WTC11 (cell line): ENCODE results near the gene TMEM167A. TPM values are rescaled to one million over a fixed set of nuclear protein-coding genes. Genes with fewer than 3 reads are reported as not detected.

Experiments
- ATAC-seq: fragments of 200-7000 bp; cut with Tn5 transposase; 2 replicates; pipeline ENCODE4 v1.10.0; 2021; ENCODE audit warnings: mild to moderate bottlenecking, moderate library complexity
- CTCF ChIA-PET: fragments of 300-600 bp; sonication (Branson Sonifier 250); formaldehyde crosslinking; loops from one replicate; lab custom pipeline; 2021; ENCODE audit warnings: antibody characterized with exemption; lab: Charles Lee
- POLR2A ChIA-PET: fragments of 350-600 bp; sonication (Branson Sonifier 250); formaldehyde crosslinking; loops from one replicate; lab custom pipeline; 2021; ENCODE audit warnings: antibody characterized with exemption; lab: Charles Lee
- DNase-seq: peaks from one replicate; pipeline ENCODE4 v3.0.0; 2021; ENCODE audit warnings: low spot score
- H3K27ac Mint-ChIP-seq: 2 replicates; pipeline ENCODE4 v1.8.0; 2021; ENCODE audit warnings: mixed read lengths
- H3K27me3 Mint-ChIP-seq: 2 replicates; pipeline ENCODE4 v1.8.0; 2021; ENCODE audit warnings: low read depth, mild to moderate bottlenecking, moderate library complexity, mixed read lengths
- H3K36me3 Mint-ChIP-seq: 2 replicates; pipeline ENCODE4 v1.8.0; 2021; ENCODE audit warnings: mixed read lengths
- H3K4me1 Mint-ChIP-seq: 2 replicates; pipeline ENCODE4 v1.8.0; 2022; ENCODE audit warnings: mixed read lengths
- H3K4me3 Mint-ChIP-seq: 2 replicates; pipeline ENCODE4 v1.8.0; 2021; ENCODE audit warnings: mild to moderate bottlenecking, moderate library complexity, mixed read lengths
- H3K9me3 Mint-ChIP-seq: 2 replicates; pipeline ENCODE4 v1.8.0; 2021; ENCODE audit warnings: mixed read lengths
- CBFB ChIP-seq: sonication (generic); formaldehyde crosslinking; IDR thresholded peaks from 2 replicates; pipeline ENCODE4 v1.8.1; 2022; ENCODE audit warnings: mild to moderate bottlenecking, low read depth, missing genetic modification reagents
- GRHL2 ChIP-seq: fragments of 250-450 bp; sonication (Bioruptor Pico); IDR thresholded peaks from 2 replicates; pipeline ENCODE4 v1.8.0; 2022; ENCODE audit warnings: mild to moderate bottlenecking, moderate library complexity; ENCODE audit not compliant: insufficient replicate concordance, severe bottlenecking
- MXD4 ChIP-seq: fragments of 250-450 bp; sonication (Bioruptor Pico); IDR thresholded peaks from 2 replicates; pipeline ENCODE4 v1.8.0; 2021; ENCODE audit warnings: mild to moderate bottlenecking, moderate library complexity, borderline replicate concordance
- NFATC4 ChIP-seq: fragments of 250-450 bp; sonication (Bioruptor Pico); IDR thresholded peaks from 2 replicates; pipeline ENCODE4 v1.9.0; 2021; ENCODE audit warnings: mild to moderate bottlenecking
- OVOL2 ChIP-seq: fragments of 250-450 bp; sonication (Bioruptor Pico); IDR thresholded peaks from 2 replicates; pipeline ENCODE4 v1.9.0; 2021; ENCODE audit warnings: mild to moderate bottlenecking, borderline replicate concordance
- PRRX2 ChIP-seq: fragments of 250-450 bp; sonication (Bioruptor Pico); IDR thresholded peaks from 2 replicates; pipeline ENCODE4 v1.8.0; 2021; ENCODE audit warnings: mild to moderate bottlenecking
- RORB ChIP-seq: fragments of 250-450 bp; sonication (Bioruptor Pico); IDR thresholded peaks from 2 replicates; pipeline ENCODE4 v1.9.0; 2021; ENCODE audit warnings: mild to moderate bottlenecking
- SMAD4 ChIP-seq: sonication (generic); formaldehyde crosslinking; IDR thresholded peaks from 2 replicates; pipeline ENCODE4 v1.8.0; 2022; ENCODE audit warnings: mild to moderate bottlenecking, missing genetic modification reagents
- SOX15 ChIP-seq: fragments of 250-450 bp; sonication (Bioruptor Pico); IDR thresholded peaks from 2 replicates; pipeline ENCODE4 v1.9.0; 2021; ENCODE audit warnings: mild to moderate bottlenecking
- TEAD1 ChIP-seq: sonication (generic); formaldehyde crosslinking; IDR thresholded peaks from 2 replicates; pipeline ENCODE4 v1.8.0; 2022; ENCODE audit warnings: mild to moderate bottlenecking, missing genetic modification reagents
- ZNF416 ChIP-seq: fragments of 250-450 bp; sonication (Bioruptor Pico); IDR thresholded peaks from 2 replicates; pipeline ENCODE4 v1.9.0; 2021; ENCODE audit warnings: mild to moderate bottlenecking, inconsistent platforms
- total RNA-seq: library from RNA; stranded (reverse); gene quantifications from 3 replicates; pipeline ENCODE4 v1.2.3, GENCODE V29; 2021
- TF ChIP-seq, protein P1 (sequence below): sonication (generic); formaldehyde crosslinking; IDR thresholded peaks from 2 replicates; pipeline ENCODE4 v1.8.1; 2023; ENCODE audit warnings: mild to moderate bottlenecking, missing genetic modification reagents
- TF ChIP-seq, protein P2 (sequence below): sonication (generic); formaldehyde crosslinking; IDR thresholded peaks from 2 replicates; pipeline ENCODE4 v1.8.1; 2023; ENCODE audit warnings: mild to moderate bottlenecking, missing genetic modification reagents
- TF ChIP-seq, protein P3 (sequence below): sonication (generic); formaldehyde crosslinking; IDR thresholded peaks from 2 replicates; pipeline ENCODE4 v1.8.1; 2022; ENCODE audit warnings: low read depth, mild to moderate bottlenecking, moderate library complexity, missing genetic modification reagents, borderline replicate concordance
- TF ChIP-seq, protein P4 (sequence below): fragments of 250-450 bp; sonication (Bioruptor Pico); IDR thresholded peaks from 2 replicates; pipeline ENCODE4 v1.8.0; 2021; ENCODE audit warnings: mild to moderate bottlenecking
- TF ChIP-seq, protein P5 (sequence below): sonication (generic); formaldehyde crosslinking; IDR thresholded peaks from 2 replicates; pipeline ENCODE4 v1.8.1; 2023; ENCODE audit warnings: mild to moderate bottlenecking, moderate library complexity, missing genetic modification reagents
- TF ChIP-seq, protein P6 (sequence below): sonication (generic); formaldehyde crosslinking; conservative IDR thresholded peaks from 2 replicates; pipeline ENCODE4 v1.8.1; 2023; ENCODE audit warnings: mild to moderate bottlenecking, low read depth, missing genetic modification reagents, moderate library complexity
- TF ChIP-seq, protein P7 (sequence below): fragments of 250-450 bp; sonication (Bioruptor Pico); conservative IDR thresholded peaks from 2 replicates; pipeline ENCODE4 v1.9.0; 2021; ENCODE audit warnings: mild to moderate bottlenecking
- TF ChIP-seq, protein P8 (sequence below): sonication (generic); formaldehyde crosslinking; IDR thresholded peaks from 2 replicates; pipeline ENCODE4 v1.8.0; 2022; ENCODE audit warnings: mild to moderate bottlenecking, missing genetic modification reagents
- TF ChIP-seq, protein P9 (sequence below): fragments of 200-600 bp; IDR thresholded peaks from 2 replicates; pipeline ENCODE4 v1.8.0; 2022; ENCODE audit warnings: antibody characterized with exemption

The TMEM167A gene
- total RNA-seq, 1 experiment from 2014 or later: 165 TPM

DNA sequence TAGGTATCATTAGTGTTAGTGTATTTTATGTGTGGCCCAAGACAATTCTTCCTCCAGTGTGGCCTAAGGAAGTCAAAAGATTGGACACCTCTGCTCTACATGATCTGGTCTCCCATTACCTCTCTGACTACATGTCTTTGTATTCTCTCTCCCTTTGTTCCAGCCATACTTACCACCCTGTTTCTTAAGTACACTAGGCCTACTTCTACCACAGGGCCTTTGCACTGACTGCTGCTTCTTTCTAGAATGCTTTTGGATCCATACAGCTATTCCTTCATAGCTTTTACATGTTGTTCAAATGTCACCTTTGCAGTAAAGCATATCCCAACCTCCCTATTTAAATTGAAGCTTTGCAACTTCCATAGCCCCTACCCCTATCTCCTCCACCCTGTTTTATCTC, 5.6 kb upstream of the TMEM167A start (continued):
- TF ChIP-seq OVOL2 (no peak), RORB (no peak), CBFB (CRISPR knock-in tag) (no peak), ZNF416 (CRISPR knock-in tag) (no peak), MXD4 (no peak)
- TF ChIP-seq, protein P1, sequence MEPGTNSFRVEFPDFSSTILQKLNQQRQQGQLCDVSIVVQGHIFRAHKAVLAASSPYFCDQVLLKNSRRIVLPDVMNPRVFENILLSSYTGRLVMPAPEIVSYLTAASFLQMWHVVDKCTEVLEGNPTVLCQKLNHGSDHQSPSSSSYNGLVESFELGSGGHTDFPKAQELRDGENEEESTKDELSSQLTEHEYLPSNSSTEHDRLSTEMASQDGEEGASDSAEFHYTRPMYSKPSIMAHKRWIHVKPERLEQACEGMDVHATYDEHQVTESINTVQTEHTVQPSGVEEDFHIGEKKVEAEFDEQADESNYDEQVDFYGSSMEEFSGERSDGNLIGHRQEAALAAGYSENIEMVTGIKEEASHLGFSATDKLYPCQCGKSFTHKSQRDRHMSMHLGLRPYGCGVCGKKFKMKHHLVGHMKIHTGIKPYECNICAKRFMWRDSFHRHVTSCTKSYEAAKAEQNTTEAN (CRISPR knock-in tag): no peak
- TF ChIP-seq, protein P2, sequence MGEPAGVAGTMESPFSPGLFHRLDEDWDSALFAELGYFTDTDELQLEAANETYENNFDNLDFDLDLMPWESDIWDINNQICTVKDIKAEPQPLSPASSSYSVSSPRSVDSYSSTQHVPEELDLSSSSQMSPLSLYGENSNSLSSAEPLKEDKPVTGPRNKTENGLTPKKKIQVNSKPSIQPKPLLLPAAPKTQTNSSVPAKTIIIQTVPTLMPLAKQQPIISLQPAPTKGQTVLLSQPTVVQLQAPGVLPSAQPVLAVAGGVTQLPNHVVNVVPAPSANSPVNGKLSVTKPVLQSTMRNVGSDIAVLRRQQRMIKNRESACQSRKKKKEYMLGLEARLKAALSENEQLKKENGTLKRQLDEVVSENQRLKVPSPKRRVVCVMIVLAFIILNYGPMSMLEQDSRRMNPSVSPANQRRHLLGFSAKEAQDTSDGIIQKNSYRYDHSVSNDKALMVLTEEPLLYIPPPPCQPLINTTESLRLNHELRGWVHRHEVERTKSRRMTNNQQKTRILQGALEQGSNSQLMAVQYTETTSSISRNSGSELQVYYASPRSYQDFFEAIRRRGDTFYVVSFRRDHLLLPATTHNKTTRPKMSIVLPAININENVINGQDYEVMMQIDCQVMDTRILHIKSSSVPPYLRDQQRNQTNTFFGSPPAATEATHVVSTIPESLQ (CRISPR knock-in tag): no peak

DNA sequence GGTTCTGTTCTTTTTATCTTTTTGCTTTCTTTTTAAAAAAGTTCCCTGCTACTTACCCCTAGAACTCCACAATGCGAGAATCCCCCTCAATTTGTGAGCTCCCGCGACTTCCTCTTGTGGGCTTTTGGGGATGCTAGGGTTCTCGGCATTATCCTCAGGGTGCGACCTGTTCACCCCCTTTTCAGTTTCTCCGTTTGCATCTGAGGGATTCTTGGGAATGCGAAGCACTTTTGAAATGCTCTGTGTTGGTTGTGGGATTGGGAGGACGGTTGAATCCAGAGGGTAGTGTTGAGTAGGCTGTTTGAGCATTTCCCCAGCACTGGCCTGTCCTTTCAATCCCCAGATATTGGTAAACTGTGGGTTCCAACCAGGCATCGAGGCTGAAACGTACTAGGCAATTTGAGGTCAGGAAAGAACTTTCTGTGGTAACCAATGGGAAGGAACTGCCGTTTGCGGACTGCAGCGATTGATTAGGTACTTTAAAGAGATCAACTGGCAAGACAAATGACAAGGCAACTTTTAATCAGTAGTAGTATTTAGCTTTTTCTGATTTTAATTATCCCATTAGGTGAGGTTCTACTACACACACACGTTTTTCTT, 568 bp upstream of the TMEM167A start:
- ChIA-PET POLR2A (interaction anchor here (0.6 to 1.0 kb wide), 6 partner anchors 9 to 397 kb away, joined by 3 to 5 read pairs (median 5); partner anchors contain the start of gene VCAN), CTCF (interaction anchor here (1.3 kb wide), 1 partner anchor 396 kb away, joined by 5 read pairs; no protein-coding TSS in a partner anchor)
- Mint-ChIP-seq H3K4me1 (peaks cover 45% of the 10 kb centered on the region), H3K9me3 (peaks cover 1% of the 10 kb centered on the region; the same call in 1 of the 2 replicates), H3K36me3 (peaks cover 14% of the 10 kb centered on the region), H3K4me3 (peak overlapping the region; percentile 99), H3K27ac (peak overlapping the region; percentile 99), H3K27me3 (no peaks in the 10 kb centered on the region)
- DNase-seq: peak; percentile 17
- peak; percentile 36 for ATAC-seq
- TF ChIP-seq, protein P3, sequence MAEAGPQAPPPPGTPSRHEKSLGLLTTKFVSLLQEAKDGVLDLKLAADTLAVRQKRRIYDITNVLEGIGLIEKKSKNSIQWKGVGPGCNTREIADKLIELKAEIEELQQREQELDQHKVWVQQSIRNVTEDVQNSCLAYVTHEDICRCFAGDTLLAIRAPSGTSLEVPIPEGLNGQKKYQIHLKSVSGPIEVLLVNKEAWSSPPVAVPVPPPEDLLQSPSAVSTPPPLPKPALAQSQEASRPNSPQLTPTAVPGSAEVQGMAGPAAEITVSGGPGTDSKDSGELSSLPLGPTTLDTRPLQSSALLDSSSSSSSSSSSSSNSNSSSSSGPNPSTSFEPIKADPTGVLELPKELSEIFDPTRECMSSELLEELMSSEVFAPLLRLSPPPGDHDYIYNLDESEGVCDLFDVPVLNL: no peak
- TF ChIP-seq, protein P4, sequence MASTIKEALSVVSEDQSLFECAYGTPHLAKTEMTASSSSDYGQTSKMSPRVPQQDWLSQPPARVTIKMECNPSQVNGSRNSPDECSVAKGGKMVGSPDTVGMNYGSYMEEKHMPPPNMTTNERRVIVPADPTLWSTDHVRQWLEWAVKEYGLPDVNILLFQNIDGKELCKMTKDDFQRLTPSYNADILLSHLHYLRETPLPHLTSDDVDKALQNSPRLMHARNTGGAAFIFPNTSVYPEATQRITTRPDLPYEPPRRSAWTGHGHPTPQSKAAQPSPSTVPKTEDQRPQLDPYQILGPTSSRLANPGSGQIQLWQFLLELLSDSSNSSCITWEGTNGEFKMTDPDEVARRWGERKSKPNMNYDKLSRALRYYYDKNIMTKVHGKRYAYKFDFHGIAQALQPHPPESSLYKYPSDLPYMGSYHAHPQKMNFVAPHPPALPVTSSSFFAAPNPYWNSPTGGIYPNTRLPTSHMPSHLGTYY (CRISPR knock-in tag): no peak
- TF ChIP-seq MXD4 (no peak), NFATC4 (CRISPR knock-in tag) (no peak), TEAD1 (CRISPR knock-in tag) (no peak), SMAD4 (no peak), SOX15 (CRISPR knock-in tag) (no peak), PRRX2 (CRISPR knock-in tag) (no peak), GRHL2 (no peak)
- TF ChIP-seq, protein P5, sequence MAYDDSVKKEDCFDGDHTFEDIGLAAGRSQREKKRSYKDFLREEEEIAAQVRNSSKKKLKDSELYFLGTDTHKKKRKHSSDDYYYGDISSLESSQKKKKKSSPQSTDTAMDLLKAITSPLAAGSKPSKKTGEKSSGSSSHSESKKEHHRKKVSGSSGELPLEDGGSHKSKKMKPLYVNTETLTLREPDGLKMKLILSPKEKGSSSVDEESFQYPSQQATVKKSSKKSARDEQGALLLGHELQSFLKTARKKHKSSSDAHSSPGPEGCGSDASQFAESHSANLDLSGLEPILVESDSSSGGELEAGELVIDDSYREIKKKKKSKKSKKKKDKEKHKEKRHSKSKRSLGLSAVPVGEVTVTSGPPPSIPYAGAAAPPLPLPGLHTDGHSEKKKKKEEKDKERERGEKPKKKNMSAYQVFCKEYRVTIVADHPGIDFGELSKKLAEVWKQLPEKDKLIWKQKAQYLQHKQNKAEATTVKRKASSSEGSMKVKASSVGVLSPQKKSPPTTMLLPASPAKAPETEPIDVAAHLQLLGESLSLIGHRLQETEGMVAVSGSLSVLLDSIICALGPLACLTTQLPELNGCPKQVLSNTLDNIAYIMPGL (CRISPR knock-in tag): no peak
- TF ChIP-seq, protein P6, sequence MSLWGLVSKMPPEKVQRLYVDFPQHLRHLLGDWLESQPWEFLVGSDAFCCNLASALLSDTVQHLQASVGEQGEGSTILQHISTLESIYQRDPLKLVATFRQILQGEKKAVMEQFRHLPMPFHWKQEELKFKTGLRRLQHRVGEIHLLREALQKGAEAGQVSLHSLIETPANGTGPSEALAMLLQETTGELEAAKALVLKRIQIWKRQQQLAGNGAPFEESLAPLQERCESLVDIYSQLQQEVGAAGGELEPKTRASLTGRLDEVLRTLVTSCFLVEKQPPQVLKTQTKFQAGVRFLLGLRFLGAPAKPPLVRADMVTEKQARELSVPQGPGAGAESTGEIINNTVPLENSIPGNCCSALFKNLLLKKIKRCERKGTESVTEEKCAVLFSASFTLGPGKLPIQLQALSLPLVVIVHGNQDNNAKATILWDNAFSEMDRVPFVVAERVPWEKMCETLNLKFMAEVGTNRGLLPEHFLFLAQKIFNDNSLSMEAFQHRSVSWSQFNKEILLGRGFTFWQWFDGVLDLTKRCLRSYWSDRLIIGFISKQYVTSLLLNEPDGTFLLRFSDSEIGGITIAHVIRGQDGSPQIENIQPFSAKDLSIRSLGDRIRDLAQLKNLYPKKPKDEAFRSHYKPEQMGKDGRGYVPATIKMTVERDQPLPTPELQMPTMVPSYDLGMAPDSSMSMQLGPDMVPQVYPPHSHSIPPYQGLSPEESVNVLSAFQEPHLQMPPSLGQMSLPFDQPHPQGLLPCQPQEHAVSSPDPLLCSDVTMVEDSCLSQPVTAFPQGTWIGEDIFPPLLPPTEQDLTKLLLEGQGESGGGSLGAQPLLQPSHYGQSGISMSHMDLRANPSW (CRISPR knock-in tag): no peak
- TF ChIP-seq, protein P7, sequence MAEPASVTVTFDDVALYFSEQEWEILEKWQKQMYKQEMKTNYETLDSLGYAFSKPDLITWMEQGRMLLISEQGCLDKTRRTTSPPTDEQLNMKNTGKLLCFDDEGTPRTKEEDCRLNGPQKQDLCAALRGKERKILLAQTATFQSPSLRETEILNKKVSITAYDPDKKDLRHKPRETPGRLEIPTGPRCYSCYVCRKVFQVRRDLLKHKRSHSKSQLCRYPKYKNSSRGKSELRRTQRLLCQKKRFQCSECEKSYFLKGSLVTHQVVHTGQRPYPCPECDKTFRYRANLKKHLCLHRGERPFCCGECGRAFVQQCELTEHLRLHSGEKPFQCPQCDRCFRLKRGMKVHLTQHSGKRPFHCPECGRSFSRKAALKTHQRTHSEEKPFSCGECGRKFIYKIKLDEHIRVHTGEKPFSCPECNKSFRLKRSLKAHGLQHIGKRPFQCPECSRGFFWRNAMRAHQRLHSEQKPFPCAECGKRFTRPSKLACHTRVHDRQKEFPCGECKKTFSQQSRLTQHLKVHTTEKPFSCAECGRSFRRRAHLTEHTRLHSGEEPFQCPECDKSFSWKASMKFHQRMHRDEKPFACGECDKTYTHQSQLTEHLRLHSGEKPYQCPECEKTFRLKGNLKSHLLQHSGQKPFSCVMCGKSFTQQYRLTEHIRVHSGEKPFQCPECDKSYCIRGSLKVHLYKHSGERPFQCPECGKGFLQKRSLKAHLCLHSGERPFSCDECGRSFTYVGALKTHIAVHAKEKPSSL: no peak
- TF ChIP-seq, protein P8, sequence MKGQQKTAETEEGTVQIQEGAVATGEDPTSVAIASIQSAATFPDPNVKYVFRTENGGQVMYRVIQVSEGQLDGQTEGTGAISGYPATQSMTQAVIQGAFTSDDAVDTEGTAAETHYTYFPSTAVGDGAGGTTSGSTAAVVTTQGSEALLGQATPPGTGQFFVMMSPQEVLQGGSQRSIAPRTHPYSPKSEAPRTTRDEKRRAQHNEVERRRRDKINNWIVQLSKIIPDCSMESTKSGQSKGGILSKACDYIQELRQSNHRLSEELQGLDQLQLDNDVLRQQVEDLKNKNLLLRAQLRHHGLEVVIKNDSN (CRISPR knock-in tag): no peak
- TF ChIP-seq, protein P9, sequence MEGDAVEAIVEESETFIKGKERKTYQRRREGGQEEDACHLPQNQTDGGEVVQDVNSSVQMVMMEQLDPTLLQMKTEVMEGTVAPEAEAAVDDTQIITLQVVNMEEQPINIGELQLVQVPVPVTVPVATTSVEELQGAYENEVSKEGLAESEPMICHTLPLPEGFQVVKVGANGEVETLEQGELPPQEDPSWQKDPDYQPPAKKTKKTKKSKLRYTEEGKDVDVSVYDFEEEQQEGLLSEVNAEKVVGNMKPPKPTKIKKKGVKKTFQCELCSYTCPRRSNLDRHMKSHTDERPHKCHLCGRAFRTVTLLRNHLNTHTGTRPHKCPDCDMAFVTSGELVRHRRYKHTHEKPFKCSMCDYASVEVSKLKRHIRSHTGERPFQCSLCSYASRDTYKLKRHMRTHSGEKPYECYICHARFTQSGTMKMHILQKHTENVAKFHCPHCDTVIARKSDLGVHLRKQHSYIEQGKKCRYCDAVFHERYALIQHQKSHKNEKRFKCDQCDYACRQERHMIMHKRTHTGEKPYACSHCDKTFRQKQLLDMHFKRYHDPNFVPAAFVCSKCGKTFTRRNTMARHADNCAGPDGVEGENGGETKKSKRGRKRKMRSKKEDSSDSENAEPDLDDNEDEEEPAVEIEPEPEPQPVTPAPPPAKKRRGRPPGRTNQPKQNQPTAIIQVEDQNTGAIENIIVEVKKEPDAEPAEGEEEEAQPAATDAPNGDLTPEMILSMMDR: no peak
